Astrocyte of the spinal cord (primary cell): Measurements from ENCODE around the gene NLGN2.
A peak's percentile ranks its signal among the peaks of the same experiment; 100 is the strongest.

Experiments used
- DNase-seq: peaks from one replicate; pipeline ENCODE4 v3.0.0; 2011; ENCODE audit warnings: low read depth, low spot score
- H3K4me3 ChIP-seq: 2 replicates; pipeline ENCODE4 v1.5.1; 2011; ENCODE audit warnings: low read depth, mild to moderate bottlenecking, low read length, moderate library complexity
- CTCF ChIP-seq: IDR thresholded peaks from 2 replicates; pipeline ENCODE4 v1.5.1; 2012; ENCODE audit warnings: low read depth, mild to moderate bottlenecking, low read length, inconsistent platforms
- in situ Hi-C: cut with HindIII; loops from 2 replicates; pipeline ENCODE4 v1.10.0; 2017; ENCODE audit warnings: low sequenced_read_pairs

Gene NLGN2

DNA sequence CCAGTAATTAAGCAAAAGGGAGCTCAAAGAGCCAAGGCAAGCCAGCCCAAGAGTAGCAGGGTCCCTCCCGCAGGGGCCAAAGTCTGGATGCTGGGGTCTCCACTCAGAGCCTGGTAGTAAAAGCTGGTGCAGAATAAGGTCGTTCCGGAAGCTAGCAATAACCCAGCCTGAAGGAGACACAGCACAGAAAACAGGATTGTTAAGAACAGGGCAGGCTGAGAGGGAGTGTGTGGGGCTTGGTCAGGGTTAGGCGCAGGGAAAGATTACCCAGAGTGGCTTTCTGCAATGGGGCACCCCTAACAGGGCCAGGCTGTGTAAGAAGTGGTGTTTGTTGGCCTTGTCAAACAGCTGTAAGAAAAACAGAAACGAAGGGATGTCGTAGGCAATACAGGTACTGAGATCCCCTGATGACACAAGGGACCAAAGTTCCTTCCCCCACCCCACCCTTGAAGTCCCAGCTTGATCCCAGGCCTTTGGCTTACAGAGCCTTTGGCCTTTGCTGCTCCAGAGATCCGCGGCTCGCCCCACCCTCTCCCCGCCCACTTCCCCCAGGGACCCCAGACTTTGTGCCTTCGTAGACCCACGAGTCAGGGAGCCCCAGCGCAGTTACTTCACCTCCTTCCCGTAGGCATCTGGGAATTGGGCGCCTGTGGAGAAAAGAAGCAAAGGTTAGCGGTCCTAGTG, 4.5 kb upstream of the NLGN2 start:
- in situ Hi-C loops: no loop called here
- peak overlapping the region; percentile 74 for H3K4me3 ChIP-seq
- DNase-seq: no peak
- no peak for TF ChIP-seq CTCF

- TF ChIP-seq CTCF: no peak
- in situ Hi-C loops: no loop called here
- H3K4me3 ChIP-seq: peak overlapping the region; percentile 74
- no peak for DNase-seq
Measured at GRCh38 chr17:7403727-7403976, 4.0 kb upstream of the NLGN2 start.

- peak; percentile 6 for TF ChIP-seq CTCF
- DNase-seq: peak; percentile 100
- H3K4me3 ChIP-seq: peak within 1 kb of the TSS; percentile 74
- in situ Hi-C loops: no loop called here
Measured at GRCh38 chr17:7403977-7404736, 3.5 kb upstream of the NLGN2 start, which contains the start of gene TMEM256. Gene TMEM256 (minus strand): TSS chr17:7404097. CDS start chr17:7404084, 13 bp downstream.

GRCh38 chr17:7404737-7405349, 2.8 kb upstream of the NLGN2 start:
- H3K4me3 ChIP-seq: peak overlapping the region; percentile 70
- DNase-seq: no peak
- TF ChIP-seq CTCF: no peak
- in situ Hi-C loops: no loop called here

- H3K4me3 ChIP-seq: peak overlapping the region; percentile 70
- in situ Hi-C loops: no loop called here
- no peak for DNase-seq
- no peak for TF ChIP-seq CTCF
Measured at GRCh38 chr17:7405350-7406234, 2.1 kb upstream of the NLGN2 start.

GRCh38 chr17:7406235-7406825, 1.3 kb upstream of the NLGN2 start:
- peak overlapping the region; percentile 70 for H3K4me3 ChIP-seq
- no peak for DNase-seq
- no peak for TF ChIP-seq CTCF
- in situ Hi-C loops: no loop called here
